AG10803 (cell line): ENCODE results near the gene INMT.

Experiments
- DNase-seq: peaks from one replicate; pipeline ENCODE4 v3.0.0; 2010; ENCODE audit warnings: low read depth
- H3K4me3 ChIP-seq: 2 replicates; pipeline ENCODE4 v1.5.1; 2011; ENCODE audit warnings: mild to moderate bottlenecking, low read length, control low read depth
- TF ChIP-seq, protein P1 (sequence below): conservative IDR thresholded peaks from 2 replicates; pipeline ENCODE4 v1.5.1; 2011; ENCODE audit warnings: mild to moderate bottlenecking, low read length, control low read depth, inconsistent platforms

Gene INMT

DNA sequence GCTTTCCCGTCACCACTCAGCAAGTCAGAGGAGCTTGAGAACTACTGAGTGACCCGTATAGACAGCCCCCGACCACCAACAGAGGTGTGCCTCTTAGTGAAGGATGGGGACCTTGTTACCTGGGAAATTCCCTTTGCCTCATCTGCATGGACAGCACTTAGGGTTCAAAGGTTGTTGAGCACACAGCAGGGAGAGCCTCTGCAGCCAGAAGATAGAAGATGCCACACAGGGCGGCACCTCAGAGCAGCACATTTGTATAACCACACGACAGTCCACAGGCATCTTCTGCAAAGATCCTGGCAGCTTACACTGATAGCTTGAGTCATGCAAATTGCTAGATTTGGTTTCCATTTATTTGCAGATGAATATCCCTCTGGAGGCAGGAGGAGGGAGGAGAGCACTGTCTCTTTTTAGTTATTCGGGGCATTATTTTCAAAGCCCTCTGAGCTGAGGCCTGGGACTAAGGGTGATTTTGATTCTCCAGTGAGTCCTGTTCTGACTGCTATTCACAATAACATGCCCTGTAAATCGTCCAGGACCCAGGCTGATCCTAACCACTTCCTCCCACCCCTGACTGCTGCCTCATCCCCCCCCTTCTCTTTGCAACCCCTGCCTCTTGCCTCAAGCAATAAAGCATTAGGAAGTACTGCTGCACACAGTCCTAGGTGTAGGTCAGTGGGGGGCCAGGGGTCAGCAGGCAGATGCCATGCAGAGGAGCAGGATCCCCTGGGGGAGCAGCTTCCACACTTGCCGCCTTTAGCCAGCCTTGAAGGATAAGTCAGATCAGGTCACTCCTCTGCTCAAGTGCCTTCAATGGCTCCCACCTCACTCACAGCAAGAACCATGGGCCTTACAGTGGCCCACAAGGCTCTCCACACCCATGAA lies 24.6 kb upstream of the INMT start:
- TF ChIP-seq, protein P1, sequence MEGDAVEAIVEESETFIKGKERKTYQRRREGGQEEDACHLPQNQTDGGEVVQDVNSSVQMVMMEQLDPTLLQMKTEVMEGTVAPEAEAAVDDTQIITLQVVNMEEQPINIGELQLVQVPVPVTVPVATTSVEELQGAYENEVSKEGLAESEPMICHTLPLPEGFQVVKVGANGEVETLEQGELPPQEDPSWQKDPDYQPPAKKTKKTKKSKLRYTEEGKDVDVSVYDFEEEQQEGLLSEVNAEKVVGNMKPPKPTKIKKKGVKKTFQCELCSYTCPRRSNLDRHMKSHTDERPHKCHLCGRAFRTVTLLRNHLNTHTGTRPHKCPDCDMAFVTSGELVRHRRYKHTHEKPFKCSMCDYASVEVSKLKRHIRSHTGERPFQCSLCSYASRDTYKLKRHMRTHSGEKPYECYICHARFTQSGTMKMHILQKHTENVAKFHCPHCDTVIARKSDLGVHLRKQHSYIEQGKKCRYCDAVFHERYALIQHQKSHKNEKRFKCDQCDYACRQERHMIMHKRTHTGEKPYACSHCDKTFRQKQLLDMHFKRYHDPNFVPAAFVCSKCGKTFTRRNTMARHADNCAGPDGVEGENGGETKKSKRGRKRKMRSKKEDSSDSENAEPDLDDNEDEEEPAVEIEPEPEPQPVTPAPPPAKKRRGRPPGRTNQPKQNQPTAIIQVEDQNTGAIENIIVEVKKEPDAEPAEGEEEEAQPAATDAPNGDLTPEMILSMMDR: no peak
- DNase-seq: peak; percentile 51
- no peak overlapping the region for H3K4me3 ChIP-seq

DNA sequence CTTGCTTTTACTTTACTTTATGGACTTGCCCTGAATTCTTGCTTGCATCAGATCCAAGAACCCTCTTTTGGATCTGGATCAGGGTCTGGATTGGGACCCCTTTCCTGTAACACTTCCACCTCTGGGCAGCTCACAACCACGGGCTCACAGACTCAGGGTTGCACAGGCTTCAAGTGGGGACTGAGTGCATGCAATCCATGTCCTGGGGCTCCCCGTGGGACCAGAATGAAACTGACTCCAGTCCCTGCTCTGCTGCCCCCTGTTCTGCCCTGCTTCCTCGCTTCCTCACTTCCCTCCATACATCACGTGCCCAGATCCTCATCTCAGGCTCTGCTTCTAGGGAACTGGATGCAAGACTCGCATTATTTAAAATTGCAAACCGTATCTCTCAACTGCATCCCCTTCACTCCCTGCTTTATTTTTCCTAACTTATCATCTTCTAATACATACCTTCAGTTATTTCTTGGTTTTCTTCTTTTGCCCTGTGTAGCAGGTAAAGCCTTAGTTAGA lies 23.3 kb upstream of the INMT start:
- DNase-seq: no peak
- H3K4me3 ChIP-seq: no peak overlapping the region
- TF ChIP-seq, protein P1: no peak

DNA sequence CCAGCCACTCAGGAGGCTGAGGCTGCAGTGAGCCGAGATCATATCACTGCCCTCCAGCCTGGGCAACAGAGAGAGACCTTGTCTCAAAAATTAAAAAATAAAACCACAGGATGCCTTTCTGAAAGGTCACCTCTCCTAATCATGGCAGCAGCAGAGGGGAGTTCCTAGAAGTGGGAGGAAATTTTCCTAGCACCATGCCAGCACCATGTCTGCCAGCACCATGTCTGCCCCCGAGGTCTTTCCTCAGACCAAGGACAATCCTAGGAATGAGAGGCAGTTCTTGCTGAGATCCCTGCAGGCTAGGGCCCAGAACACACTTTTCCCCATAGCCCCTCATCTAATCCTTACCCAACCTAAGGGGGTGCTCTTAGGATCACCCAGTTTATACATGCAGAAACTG lies 22.3 kb upstream of the INMT start:
- no peak overlapping the region for H3K4me3 ChIP-seq
- no peak for DNase-seq
- TF ChIP-seq, protein P1: no peak

DNA sequence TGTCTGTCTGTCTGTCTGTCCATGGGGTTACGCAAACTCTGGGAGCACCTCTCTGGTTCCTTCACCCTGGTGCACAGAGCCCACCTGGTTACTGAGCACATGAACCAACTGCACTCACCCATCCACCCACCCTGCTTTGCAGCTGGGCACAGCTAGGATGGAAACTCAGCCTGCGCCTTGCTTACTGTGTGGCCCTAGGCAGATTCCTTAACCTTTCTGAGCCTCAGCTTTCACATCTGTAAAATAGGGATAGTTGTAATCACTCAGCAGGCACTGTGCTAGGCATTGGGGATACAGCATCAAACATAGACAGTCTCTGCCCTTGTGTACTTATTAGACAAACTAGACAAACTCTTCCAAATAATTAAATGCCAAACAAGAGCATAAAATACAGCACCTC lies 21.8 kb upstream of the INMT start:
- TF ChIP-seq, protein P1: no peak

DNA sequence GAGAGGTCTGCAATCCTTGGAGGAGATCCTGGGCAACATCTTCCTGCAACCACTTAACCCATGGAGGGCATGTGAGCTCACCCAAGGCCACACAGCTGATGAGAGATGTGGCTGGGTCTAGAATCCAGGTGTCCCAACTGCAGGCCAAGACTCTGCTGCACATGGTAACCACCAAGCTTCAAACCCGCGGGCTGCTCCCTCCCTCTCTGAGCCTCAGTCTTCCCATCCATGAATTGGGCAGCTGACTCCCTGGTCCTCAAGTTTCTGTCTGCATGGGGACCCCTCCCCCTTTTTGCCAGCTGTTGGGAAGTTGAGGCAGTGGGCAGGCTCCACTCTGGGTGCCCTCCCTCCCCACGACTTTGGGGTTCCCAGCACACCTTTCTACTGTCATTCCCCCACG lies 20.9 kb upstream of the INMT start:
- TF ChIP-seq, protein P1: no peak
- H3K4me3 ChIP-seq: no peak overlapping the region
- DNase-seq: no peak

More for the DNA sequence above, 21.8 kb upstream of the INMT start:
- no peak overlapping the region for H3K4me3 ChIP-seq
- no peak for DNase-seq

DNA sequence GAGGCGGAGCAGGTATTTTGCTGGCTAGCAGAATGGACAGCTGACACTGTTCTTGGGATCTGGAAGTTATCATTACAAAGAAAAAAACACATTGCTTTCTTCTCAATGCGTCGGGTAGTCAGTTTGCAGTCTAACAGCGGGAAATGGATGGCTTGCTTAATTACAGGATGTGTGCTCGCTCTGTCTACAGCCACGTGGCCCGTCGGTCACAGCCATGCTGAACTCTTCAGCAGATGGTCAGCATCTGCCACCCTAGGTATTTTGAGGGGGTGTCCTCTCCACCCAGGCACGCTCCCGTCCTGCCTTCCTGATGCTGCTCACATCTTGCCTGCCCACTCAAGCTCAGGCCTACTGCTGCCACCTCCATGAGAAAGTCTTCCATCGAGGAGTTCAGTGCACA lies 20.4 kb upstream of the INMT start:
- TF ChIP-seq, protein P1: no peak
- peak; percentile 17 for DNase-seq
- no peak overlapping the region for H3K4me3 ChIP-seq

DNA sequence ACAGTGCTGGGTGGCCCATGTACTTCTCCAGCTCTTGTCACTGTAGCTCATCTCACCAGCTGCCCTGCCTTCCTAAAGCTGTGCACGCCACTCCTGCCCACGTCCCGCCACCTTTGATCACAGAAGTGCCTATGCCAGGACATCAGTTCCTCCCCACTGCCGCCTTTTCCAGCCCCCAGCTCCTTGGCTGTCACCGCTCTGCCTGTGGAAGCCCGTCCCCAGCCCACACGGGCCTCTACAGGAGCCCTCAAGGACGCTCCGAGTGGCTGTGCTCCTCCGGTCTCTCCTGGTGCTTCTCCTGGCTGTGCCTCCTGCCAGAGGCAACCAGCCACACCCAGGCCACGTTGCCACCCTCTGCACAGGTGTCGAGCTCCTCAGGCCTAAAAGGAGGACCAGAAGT lies 19.3 kb upstream of the INMT start:
- no peak overlapping the region for H3K4me3 ChIP-seq
- DNase-seq: no peak
- TF ChIP-seq, protein P1: no peak
